ENCODE data around the gene HEY2.
"Not testable (repeated sequence)": the region's sequence is repeated elsewhere in the genome, so short reads cannot be mapped to it uniquely, and the experiment has no call there.

The HEY2 gene

DNA sequence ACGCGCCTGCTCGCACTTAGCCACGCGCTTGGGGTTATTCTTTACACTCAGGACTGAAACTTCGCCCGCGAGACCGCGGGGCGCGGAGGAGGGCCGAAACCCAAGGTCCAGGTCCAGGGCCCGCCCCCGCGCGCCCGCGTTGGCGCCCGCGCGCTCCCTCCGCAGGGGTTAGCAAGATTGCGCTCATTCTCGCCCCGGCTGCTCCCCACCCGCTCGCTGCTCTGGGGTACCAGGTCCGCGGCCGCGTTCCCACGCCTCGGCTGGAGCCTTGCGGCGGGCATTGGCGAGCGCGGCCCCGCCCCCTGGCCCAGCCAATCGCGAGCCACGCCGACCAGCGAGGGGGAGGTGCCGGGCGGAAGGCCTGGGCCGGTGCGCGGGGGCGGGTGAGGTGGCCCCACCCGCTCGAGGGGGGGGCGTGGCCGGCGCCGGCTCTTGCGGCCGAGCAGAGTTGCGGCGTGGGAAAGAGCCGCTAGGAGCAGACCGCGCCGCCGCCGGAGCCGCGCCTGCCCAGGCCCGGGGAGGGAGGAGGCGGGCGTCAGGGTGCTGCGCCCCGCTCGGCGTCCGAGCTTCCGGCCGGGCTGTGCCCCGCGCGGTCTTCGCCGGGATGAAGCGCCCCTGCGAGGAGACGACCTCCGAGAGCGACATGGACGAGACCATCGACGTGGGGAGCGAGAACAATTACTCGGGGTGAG lies at the start of gene HEY2:
Gene HEY2 (plus strand): TSS at position 460 of the 692 bp plus-strand sequence. CDS start 145 bp downstream, at position 605.
- Mint-ChIP-seq H3K4me3 (peak within 1 kb of the TSS; percentile 92), H3K27me3 (peaks cover 34% of the 10 kb centered on the region), H3K9me3 (no peaks in the 10 kb centered on the region), H3K27ac (peak within 1 kb of the TSS; percentile 88), H3K36me3 (no peaks in the 10 kb centered on the region), H3K4me1 (peaks cover 35% of the 10 kb centered on the region)

DNA sequence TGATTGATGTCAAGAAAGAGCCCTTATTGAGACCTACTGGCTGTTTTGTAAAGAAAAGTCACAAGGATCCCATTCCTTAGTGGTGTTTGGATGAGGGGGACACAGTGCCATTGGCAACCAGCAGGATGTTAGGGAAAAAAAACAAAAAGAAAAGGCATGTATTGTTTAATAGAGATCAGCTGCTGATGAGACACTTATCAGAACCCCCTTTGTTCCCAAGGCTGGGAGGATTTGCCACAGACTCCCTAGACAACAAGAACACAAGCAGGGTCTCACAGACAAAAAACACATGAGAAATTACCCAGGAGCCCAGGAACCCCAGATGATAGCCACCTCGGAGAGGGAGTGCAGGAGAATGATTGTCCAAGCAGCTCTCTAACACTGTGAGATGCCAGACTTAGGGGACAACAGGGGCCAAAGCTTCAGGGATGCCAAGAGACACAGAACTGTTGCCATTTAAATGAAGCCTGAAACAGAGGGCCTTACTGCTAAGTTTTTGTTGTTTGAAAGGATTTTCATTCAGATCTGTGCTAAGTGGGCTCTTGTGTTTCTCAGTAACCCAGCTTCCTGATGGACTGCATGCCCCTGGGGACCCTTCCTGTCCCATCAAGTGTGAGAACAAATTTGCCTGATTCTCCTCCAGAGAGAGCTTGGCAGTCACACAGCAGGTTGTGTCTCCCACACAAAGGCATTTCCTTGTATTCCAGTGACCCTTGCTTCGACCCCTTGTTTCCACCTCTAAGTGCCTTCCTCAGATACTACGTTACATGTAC lies 48.7 kb upstream of the HEY2 start:
- Mint-ChIP-seq H3K4me1 (no peaks in the 10 kb centered on the region), H3K36me3 (no peaks in the 10 kb centered on the region), H3K9me3 (no peaks in the 10 kb centered on the region), H3K27me3 (peaks cover 8% of the 10 kb centered on the region), H3K4me3 (no peak overlapping the region), H3K27ac (no peak overlapping the region)

DNA sequence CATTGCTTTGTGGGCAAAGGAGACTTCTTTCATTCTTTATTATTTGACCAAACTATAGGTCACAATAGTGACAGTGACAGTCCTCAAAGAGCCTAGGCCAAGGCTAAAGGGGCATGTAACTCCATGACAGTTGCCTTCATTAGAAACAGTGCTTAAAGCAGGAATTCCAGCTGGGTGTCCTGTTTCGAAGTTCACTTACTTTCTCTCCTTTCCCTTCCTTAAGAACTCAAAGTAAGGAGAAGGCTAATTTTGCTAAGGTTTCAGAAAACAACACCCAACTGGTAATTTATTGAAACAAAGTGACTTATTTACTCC lies 48.1 kb upstream of the HEY2 start:
- Mint-ChIP-seq H3K4me3 (no peak overlapping the region), H3K27me3 (peaks cover 5% of the 10 kb centered on the region), H3K27ac (no peak overlapping the region), H3K36me3 (no peaks in the 10 kb centered on the region), H3K9me3 (no peaks in the 10 kb centered on the region), H3K4me1 (no peaks in the 10 kb centered on the region)

DNA sequence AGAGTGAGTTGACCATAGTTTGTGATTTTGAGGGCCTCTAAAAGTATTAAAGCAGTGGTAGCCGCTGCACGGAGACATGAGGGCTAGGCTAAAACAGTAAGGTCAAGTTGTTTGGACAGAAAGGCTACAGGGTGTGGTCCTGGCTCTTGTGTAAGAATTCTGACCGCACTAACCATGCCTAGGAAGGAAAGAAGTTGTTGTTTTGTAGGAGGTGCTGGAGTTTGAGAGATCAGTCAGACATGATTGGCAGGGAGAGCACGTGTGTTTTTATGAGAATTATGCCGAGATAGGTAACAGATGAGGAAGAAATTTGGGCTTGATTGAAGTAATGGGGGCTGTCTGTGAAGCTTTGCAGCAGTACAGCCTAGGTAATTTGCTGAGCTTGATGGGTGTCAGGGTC lies 45.5 kb upstream of the HEY2 start:
- H3K4me3 Mint-ChIP-seq, H3K36me3 Mint-ChIP-seq, H3K9me3 Mint-ChIP-seq, H3K27ac Mint-ChIP-seq, H3K27me3 Mint-ChIP-seq, H3K4me1 Mint-ChIP-seq: not testable (repeated sequence)

DNA sequence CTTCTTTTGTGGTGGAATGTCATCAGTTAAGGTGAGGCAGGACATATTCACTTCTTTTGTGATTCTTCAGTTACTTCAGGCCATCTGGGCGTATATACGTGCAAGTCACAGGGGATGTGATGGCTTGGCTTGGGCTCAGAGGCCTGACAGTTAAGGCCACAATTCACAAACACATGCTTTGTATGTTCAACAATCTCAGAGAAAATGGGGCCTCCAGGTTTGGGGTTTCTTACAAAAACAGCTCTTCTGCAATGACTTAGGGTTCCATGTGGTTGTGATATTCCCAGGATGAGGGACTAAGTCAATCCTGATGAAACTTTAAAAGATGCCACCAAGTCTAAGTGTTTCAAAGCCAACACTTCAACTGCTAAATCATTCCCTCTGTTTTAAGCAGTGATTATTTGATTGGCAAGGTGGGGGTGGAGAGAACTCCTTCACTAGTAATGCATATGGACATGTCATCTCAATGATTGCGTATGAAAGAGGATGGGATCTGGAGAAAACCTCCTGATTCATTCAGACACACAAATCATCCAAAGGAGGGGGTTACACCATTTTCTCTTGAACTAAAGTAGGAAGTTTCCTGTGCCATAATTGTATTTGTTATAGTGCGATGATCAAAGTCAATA lies 41.7 kb upstream of the HEY2 start:
- Mint-ChIP-seq H3K4me3 (no peak overlapping the region), H3K36me3 (no peaks in the 10 kb centered on the region), H3K27ac (no peak overlapping the region), H3K9me3 (peaks cover 10% of the 10 kb centered on the region), H3K4me1 (no peaks in the 10 kb centered on the region), H3K27me3 (no peaks in the 10 kb centered on the region)

DNA sequence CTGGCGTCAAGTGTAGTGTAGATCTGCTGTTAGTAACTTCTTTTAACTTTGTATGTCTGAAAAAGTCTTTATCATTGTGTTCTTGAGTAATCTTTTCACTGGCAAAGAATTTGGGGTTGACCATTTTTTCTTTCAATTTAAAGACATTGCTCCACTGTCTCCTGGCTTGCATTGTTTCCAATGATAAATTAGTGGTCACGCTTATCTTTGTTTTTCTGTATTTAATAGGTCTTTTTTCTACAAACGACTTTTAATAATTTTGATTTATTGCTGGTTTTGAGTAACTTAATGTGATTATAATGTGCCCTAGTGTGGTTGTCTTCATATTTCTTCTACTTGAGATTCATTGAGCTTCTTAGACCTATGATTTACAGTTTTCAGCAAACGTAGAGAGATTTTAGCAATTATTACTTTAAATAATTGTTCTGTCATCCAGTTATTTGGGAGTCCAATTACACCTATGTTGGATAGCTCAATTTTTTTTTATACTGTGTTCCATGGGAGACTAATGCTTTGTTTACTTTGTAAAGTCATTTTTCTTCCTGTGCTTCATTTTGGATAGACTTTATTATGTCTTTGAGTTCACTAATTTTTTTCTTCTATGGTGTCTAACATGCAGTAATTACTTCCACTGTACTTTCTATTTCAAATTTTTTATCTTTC lies 38.3 kb upstream of the HEY2 start:
- H3K27me3 Mint-ChIP-seq = no peaks in the 10 kb centered on the region
- H3K9me3 Mint-ChIP-seq = peaks cover 10% of the 10 kb centered on the region
- H3K4me3 Mint-ChIP-seq = no peak overlapping the region
- no peak overlapping the region for H3K27ac Mint-ChIP-seq
- peaks cover 8% of the 10 kb centered on the region for H3K4me1 Mint-ChIP-seq
- no peaks in the 10 kb centered on the region for H3K36me3 Mint-ChIP-seq

DNA sequence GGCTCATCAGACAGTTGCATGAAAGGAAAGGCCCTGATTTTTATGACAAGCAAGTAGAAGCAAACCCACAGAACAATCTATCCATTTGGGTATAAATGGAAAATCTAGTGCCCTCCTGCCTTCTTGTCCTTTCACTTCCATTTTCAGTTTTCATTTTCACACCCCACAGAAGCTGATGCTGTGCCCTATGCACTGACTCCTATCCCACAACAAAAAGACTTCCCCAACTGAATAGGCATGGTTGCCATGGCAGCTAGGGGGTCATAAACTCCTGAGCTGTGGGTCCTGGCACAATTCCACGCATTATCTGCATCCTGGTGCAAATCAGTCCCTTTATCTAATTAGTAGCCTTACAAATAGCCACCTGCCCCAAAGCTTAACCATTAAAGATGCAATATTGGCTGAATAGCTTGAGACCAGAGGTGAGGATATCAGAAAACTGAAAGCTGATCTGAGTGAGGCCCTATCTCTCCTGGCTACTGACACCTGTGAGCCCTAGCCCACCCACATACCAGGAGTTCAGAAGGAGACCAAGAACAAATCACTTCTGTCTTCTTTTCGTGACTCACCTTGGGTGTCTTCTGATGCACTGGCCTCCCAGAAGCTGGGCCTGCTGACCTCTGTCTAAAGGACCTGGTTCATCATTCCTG lies 34.9 kb upstream of the HEY2 start:
- H3K9me3 Mint-ChIP-seq = peaks cover 10% of the 10 kb centered on the region
- H3K27me3 Mint-ChIP-seq = no peaks in the 10 kb centered on the region
- no peak overlapping the region for H3K4me3 Mint-ChIP-seq
- peaks cover 8% of the 10 kb centered on the region for H3K4me1 Mint-ChIP-seq
- H3K27ac Mint-ChIP-seq = no peak overlapping the region
- H3K36me3 Mint-ChIP-seq = no peaks in the 10 kb centered on the region

DNA sequence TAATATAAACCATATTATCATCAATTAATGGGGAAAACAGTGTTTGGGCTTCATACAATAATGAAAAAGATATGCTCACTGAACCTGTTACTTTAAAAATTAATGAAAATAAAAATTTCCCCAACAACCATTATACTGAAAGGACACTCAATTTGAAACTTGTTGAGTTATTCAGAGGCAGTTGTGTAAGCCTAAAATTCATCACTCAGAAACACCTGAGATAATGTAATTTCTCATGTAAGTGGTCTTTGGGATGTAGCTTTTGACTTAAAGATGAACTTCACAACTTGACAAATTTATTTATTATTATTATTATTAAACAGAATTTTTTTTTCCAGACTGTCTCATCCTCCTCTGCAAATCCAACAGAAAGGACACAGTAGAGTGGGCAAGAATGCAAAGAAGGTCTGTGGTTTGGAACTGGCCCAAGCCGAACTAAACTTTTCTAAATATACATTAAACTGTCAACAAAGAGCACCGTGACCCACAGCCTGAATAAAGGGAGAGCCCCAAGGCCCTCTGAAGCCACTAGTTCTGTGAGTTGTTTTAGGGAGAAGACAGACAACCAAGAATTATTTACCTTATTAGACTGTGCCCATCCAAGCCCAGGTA lies 32.2 kb upstream of the HEY2 start:
- peaks cover 8% of the 10 kb centered on the region for H3K4me1 Mint-ChIP-seq
- H3K27ac Mint-ChIP-seq = no peak overlapping the region
- peaks cover 3% of the 10 kb centered on the region for H3K27me3 Mint-ChIP-seq
- H3K36me3 Mint-ChIP-seq = no peaks in the 10 kb centered on the region
- H3K4me3 Mint-ChIP-seq = no peak overlapping the region
- H3K9me3 Mint-ChIP-seq = peaks cover 2% of the 10 kb centered on the region

DNA sequence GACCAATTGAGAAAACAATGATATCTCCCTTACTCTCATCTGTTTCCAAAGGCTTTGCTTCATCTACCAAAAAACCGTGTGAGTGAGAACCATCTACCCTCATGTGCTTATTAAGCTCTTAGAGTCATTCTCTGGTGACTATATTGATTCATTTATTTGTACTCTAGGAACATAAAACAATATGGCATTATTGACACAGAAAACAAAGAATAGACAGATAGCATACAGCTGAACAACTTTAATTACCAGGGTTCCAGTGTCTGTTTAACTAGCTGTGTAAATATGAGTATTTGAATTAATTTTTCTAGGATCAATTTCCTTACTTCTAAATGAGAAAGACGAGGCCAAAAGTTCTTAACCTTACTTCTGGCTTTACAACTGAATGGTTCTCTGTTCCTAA lies 31.3 kb upstream of the HEY2 start:
- H3K27ac Mint-ChIP-seq = no peak overlapping the region
- H3K27me3 Mint-ChIP-seq = peaks cover 7% of the 10 kb centered on the region
- no peak overlapping the region for H3K4me3 Mint-ChIP-seq
- H3K9me3 Mint-ChIP-seq = no peaks in the 10 kb centered on the region
- H3K36me3 Mint-ChIP-seq = no peaks in the 10 kb centered on the region
- H3K4me1 Mint-ChIP-seq = peaks cover 8% of the 10 kb centered on the region

DNA sequence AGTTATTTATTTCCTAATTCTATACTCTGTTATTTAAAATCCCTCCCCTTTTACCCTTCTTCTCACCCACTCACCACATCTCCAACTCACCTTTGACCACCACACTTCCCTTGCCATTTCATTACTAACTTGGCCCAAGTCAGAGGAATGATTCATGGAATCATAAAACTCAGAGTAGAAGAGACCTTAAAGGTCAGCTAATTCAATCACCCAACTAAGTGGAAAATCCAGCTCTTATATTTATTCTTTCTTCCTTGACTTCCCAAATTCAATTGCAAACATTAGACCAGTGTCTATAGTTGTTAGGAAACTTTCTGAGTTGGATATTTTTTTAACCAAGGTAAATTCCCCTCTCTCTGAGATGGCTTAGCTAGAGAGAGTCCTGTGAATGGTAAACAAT lies 26.5 kb upstream of the HEY2 start:
- Mint-ChIP-seq H3K36me3 (no peaks in the 10 kb centered on the region), H3K9me3 (no peaks in the 10 kb centered on the region), H3K4me1 (no peaks in the 10 kb centered on the region), H3K27me3 (peaks cover 9% of the 10 kb centered on the region), H3K27ac (no peak overlapping the region), H3K4me3 (no peak overlapping the region)

DNA sequence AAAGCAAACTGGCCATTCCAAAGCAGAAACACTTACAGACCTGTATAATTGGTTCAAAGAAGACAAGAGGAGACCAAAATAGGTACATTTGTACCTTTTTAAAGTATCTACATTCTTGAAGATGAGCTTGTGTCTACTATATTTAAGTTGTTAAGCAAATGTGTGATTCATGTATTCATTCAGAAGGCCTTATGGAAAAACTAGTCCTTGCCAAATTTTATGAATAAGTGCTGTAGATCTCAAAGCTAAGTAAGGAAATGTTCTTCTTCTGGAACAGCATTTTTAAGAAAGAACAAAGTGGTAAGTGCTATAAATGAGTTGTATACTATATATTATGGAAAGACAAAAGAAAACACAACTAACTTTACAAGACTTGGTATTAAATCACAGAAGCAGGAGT lies 22.2 kb upstream of the HEY2 start:
- Mint-ChIP-seq H3K9me3 (no peaks in the 10 kb centered on the region), H3K36me3 (no peaks in the 10 kb centered on the region), H3K4me3 (no peak overlapping the region), H3K27me3 (peaks cover 9% of the 10 kb centered on the region), H3K27ac (no peak overlapping the region), H3K4me1 (no peaks in the 10 kb centered on the region)

DNA sequence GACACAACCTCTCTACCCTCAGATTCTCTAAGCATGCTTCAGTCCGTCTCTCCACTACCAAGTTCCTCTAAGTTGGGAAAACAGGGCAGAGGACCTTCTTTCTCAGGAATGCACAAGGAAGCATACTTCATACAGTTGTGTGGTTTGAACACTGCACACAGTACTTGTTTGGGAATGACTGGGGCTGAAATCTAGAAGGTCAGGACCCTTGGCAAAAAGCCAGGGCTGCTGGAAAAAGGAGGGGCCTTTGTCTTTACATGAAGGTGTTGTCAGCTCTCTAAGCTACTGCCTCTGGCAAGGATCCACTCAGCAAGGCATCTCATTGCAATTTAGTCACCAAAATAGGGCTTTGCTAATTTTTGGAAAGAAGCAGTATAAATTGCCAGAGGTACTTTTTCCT lies 20.7 kb upstream of the HEY2 start:
- no peak overlapping the region for H3K4me3 Mint-ChIP-seq
- H3K4me1 Mint-ChIP-seq = no peaks in the 10 kb centered on the region
- no peaks in the 10 kb centered on the region for H3K9me3 Mint-ChIP-seq
- no peaks in the 10 kb centered on the region for H3K36me3 Mint-ChIP-seq
- no peak overlapping the region for H3K27ac Mint-ChIP-seq
- peaks cover 16% of the 10 kb centered on the region for H3K27me3 Mint-ChIP-seq

DNA sequence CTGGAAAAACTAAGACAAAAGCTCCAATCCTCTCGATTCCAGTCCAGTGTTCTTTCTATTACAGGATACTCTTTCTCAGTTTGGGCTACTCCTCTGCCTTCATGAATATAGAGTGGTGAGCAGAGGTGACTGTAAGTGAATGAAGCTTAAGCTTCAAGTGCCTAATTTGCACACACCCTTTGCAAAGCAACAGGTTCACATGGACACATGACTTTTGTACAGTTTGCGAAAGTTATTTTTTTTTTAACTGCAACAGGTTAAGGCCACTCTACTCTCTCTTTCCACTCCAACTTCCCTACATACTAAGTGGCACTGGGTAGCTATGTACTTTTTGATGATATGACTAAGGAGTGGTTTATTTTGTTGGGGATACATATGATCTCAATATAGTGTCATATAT lies 19.4 kb upstream of the HEY2 start:
- no peaks in the 10 kb centered on the region for H3K36me3 Mint-ChIP-seq
- no peaks in the 10 kb centered on the region for H3K9me3 Mint-ChIP-seq
- no peaks in the 10 kb centered on the region for H3K4me1 Mint-ChIP-seq
- no peak overlapping the region for H3K27ac Mint-ChIP-seq
- H3K4me3 Mint-ChIP-seq = no peak overlapping the region
- peaks cover 18% of the 10 kb centered on the region for H3K27me3 Mint-ChIP-seq

DNA sequence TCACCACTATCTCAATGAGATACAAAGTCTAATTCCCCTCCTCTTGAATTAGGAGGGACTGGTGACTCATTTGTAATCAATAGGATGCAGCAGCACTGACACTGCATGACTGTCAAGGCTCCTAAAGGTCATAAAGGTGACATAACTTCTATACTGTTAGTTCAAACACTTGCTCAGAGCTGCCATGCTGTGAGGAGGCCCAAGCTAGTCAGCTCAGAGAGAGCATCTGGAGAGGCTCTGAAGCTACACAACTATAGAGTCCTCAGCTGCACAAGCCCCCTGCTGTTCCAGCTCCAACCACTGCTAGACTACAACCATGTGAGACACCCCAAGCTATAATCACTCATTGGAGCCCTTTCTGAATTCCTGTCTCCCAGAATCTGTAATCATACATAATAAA lies 17.0 kb upstream of the HEY2 start:
- H3K27me3 Mint-ChIP-seq = peaks cover 28% of the 10 kb centered on the region
- no peaks in the 10 kb centered on the region for H3K4me1 Mint-ChIP-seq
- H3K9me3 Mint-ChIP-seq = no peaks in the 10 kb centered on the region

More for the DNA sequence above, 17.0 kb upstream of the HEY2 start:
- Mint-ChIP-seq H3K4me3 (no peak overlapping the region), H3K27ac (no peak overlapping the region), H3K36me3 (no peaks in the 10 kb centered on the region)
